ENCODE results near the gene PALM3.

DNA sequence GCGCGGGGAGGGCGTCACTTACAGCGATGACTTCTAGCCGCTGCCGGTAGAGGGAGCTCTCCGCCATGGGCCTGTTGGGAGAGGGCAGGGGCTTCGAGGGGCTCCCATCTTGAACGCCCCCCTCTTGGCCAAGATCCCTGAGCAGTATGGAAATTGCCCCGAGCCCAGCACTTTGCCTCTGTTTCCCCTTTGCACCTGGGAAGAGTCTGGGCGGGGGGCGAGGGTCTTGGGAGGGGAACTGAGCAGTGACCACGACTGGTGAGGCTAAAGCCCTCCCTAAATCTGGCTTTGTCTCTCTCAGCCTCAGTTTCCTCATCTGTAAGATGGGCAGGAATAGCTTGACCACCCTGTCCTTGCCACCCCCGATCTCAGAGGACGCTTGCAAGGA, 2.8 kb downstream of the PALM3 start:
- TF ChIP-seq, protein P1, sequence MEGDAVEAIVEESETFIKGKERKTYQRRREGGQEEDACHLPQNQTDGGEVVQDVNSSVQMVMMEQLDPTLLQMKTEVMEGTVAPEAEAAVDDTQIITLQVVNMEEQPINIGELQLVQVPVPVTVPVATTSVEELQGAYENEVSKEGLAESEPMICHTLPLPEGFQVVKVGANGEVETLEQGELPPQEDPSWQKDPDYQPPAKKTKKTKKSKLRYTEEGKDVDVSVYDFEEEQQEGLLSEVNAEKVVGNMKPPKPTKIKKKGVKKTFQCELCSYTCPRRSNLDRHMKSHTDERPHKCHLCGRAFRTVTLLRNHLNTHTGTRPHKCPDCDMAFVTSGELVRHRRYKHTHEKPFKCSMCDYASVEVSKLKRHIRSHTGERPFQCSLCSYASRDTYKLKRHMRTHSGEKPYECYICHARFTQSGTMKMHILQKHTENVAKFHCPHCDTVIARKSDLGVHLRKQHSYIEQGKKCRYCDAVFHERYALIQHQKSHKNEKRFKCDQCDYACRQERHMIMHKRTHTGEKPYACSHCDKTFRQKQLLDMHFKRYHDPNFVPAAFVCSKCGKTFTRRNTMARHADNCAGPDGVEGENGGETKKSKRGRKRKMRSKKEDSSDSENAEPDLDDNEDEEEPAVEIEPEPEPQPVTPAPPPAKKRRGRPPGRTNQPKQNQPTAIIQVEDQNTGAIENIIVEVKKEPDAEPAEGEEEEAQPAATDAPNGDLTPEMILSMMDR (IDR thresholded peaks at IDR 0.05) = peak; percentile 70
- TF ChIP-seq EZH2 (IDR thresholded peaks at IDR 0.05) (peak; percentile 14), EZH2phosphoT487 (IDR thresholded peaks at IDR 0.05) (peak; percentile 19)
